Stimulated activated CD4-positive, alpha-beta T cell treated with anti-CD3 and anti-CD28 coated beads, Interleukin-12 subunit alpha, Interleukin-12 subunit beta, amount 100 ng/mL, for 48 hours (primary cell): Measurements from ENCODE around the gene CYP2D6.
"Not testable (repeated sequence)": the region's sequence is repeated elsewhere in the genome, so short reads cannot be mapped to it uniquely, and the experiment has no call there.

Source experiments
- DNase-seq, 3 donors: peaks; one replicate each; pipeline ENCODE4 v3.0.0-alpha.2; 2020; ENCODE audit warnings: low read depth in 2 of 3, low spot score in 1 of 3

Gene CYP2D6

GRCh38 chr22:42130639-42131431 is at the start of gene CYP2D6:
TSS of gene CYP2D6 (minus strand) at chr22:42130810. CDS start at chr22:42130791, 19 bp downstream.
- DNase-seq, result not testable (repeated sequence)

DNA sequence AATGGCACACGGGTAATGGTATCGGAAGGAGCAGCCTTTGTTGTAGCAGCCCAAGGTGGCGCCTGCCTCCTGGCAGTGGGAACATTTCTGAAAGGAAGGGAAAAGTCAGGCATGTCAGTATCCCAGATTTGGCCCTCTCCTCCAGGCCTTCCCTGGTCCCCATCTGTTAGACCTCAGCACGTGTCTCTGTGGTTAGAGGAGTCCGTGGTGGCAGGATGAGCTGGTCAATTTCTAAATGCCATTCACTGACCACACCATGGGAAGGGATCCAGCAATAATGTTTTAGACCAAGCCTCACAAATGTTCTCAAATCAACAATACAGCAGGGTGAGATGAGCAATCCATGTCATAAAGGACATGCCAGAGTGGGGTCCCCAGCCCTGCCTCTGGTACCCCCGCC is 49.0 kb upstream of the CYP2D6 start:
- DNase-seq, result no peak

DNA sequence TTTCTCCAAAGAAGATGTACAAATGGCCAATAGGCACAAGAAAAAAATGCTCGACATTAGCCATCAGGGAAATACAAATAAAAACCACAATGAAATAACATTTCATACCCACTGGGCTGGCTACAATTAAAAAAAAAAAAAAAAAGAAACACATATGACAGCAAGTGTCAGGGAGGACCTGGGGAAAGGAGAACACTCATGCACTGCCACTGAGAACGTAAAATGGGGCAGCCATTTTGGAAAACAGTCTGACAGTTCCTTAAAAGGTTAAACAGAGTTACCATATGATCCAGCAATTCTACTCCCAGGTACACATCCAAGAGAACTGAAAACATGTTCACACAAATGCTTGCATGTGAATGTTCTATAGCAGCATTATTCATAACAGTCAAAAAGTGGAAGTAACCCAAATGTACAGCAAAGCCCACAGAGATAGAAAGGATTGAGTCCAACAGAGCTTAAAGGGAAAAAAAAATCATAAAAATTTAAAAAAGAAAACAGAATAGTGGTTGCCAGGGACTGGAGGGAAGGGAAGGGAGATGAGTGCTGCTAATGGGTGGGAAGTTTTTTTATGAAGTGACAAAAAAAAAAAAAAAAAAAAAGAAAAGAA is 48.4 kb upstream of the CYP2D6 start:
- no peak for DNase-seq

DNA sequence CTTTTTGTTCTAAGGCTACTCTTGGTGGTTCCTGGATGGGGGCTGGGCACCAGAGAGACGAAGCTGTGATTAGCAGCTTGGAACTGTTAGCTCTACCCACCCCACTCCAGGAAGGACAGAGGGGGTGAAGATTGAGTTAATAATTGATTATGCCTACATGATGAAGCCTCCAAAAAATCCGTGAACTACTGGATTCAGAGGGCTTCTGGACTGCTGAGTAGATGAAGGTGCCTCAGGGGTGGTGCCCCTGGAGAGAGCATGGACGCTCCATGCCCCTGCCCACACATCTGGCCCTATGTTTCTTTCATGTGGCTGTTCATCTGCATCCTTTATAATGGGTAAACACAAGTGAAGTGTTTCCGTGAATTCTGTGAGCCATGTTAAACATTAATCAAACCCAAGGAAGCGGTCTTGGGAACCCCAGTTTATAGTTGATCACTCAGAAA is 47.3 kb upstream of the CYP2D6 start:
- no peak for DNase-seq

- no peak for DNase-seq
Measured at GRCh38 chr22:42176255-42176915, 45.8 kb upstream of the CYP2D6 start.

DNA sequence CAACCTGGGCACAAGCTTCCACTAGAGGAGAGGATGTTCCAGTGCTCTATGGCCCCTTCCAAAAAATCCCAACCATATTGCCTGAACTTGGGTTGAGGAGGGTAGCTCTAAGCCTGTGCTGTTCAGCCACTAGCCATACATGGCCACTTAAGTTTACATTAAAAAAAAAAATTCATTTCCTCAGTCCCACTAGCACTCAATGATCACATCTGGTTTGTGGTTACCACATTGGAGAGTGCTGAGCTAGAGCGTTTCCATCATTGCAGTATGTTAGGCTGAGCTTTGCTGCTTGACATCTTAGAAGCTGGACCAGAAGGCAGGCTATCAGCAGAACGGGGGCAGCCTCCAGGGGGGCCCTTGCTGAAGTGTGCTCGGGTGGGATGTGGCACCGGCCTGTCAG is 43.5 kb upstream of the CYP2D6 start:
- DNase-seq, result no peak

DNA sequence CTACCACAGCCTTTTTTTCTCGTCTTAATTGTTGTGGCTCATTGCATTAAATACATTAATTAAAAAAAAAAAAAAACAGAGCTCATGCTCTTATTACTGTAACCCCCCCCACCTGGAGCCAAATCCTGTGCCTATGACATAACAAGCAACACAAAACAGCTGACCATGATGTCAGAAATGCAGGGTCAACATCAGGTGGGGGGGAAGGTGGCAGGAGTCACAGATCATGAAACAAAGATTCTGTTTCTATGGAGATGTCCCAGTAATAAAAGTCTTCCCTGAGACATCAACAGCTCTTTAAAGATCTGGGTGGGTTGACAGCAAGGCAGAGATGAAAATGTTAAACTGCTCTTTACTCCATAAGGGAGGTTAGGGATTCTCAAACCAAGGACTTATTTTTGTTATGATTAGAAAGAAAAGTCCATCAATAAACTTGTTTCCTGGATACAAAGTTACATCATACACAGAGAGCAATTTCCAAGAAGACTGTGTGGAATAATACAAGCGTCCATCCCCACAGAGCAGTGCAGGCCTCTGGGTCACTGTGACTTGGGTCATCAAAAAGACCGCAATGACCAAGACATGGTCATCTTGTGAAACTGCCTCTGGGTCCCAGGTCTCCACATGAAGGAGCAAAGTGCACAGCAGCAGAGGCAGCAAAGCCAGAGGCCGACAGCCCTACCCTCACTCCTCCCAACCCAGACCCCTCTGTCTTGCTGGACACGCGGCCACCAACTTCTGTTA is 42.7 kb upstream of the CYP2D6 start:
- no peak for DNase-seq

DNA sequence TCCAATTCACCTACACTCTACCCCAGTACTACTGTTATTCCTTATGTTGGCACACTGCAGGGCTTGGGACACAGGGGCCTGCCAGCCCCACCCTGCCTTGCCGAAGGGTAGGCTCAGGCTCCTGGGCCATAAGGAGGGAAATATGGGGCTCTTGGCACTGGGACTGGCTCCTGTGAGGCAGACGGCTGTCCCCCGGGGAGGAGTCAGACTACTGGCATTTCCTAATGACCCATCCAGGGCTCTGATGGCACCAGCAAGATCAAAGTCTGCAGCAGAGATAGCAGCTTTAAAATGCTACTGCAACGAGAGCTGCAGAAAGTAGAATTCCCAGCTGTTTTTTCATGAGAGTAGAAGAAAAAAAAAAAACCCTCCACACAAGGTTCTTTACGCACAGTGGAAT is 42.2 kb upstream of the CYP2D6 start:
- DNase-seq, result no peak

DNA sequence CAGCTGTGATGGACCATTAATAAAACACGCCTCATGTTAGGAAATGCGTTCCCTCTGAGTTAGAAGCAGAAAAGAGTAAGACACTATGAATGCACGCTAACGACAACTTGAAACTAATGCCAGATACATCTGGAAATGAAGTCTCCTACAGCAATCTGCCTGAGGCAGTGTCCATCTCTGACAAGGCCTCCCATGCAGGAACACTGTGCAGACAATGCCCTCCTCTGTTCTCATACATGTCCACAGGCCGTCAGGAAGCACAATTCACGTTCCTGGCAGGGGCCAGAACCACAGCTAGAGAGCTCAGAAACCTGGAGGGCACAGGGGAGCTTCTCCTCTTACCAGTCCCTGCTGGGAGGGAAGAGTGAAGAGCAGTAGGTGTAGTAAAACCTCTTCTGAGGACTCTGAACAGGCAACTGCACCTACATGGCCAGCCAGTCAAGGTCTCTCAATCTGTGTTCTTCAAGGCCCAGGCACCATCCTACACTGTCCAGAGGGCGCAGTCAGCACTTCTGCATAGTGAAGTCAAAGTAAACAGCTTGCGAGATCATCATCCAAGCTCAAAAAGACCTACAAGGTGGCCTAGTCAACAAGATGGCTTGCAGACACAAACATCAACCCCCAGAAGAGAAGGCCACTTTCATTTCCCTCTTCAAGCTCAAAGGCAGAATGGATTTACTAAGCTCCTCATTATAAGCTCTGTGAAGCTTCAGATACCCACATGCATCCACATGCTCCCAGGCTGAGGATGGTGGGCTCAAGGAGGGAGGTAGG is 41.5 kb upstream of the CYP2D6 start:
- no peak for DNase-seq

DNA sequence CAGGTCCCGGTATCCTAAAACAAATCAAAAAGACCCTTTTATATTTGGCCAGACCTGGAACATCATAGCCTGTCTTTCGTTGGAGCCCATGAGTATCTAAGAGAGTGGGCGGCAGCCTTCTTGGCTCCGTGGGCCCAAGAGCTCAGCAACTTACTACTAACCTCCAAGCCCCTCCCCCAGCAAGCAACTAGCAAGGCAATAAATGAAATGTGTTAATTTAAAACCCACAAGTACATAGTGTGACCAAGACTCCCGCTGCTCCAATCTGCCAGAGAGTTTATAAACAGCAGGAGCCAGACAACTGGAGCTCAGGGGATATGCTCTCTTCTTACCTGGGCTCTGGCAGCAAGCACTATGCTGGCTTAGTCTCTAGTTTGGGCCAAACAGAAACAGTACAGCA is 40.8 kb upstream of the CYP2D6 start:
- DNase-seq, result no peak

DNA sequence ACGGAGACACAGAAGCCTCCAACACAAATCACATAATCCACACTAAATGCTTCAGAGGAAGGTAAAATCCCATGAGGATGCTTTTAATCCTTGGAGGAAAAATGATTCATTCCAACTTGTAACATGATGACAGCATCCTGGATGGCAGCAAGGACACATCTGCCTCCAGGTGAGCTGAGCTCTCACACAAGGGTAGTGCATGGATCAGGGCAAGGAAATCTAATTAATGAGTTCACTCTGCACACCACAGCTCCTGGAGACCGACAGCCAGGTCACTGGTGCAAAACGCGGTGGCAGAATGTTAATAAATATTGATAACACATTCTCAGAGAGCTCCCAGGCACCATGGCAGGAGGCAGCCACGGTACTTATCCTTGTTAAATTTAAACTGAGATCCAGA is 40.3 kb upstream of the CYP2D6 start:
- DNase-seq, result no peak

- peak; percentile 42 to 68 (median 61) for DNase-seq
Measured at GRCh38 chr22:42169055-42169469, 38.5 kb upstream of the CYP2D6 start.

DNA sequence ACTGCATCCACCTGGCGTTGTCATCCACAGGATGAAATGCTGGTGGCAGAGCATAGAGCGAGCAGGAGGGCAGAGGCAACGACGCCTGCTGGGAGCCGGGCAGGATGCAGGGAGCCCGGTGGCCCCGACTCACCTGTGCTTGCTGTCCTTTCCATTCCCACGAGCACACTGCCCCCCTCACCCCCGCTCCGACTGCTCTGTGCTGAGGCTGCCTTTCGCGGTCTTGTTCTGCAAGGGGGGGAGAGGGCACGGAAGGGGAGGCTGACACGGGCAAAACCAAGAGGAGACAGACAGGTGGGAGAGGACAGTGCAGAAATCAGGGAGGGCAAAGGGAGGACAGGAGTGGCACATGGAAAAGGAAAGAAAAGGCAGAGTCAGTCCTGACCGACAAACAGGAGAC is 37.9 kb upstream of the CYP2D6 start:
- DNase-seq, result no peak

- DNase-seq, result no peak
Measured at GRCh38 chr22:42167066-42167465, 36.5 kb upstream of the CYP2D6 start.

DNA sequence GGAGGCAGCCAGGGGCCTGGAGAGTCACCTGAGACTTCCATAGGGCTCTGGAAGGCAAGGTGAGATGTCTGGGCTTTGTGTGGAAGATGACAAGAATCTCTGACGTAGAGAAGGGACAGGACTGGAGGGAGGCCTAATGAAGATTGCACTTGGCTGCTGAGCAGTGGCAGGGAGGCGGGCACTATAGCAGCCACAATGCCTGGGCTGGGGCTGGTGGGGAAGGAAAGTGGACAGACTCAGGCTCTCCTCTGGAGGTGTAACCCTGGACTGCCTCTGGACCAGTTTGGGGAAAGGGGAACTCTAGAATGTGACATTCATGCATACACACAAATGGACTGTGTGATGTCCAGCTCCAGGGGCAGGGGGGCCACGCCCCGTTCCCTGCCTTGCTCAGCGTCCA is 34.3 kb upstream of the CYP2D6 start:
- no peak for DNase-seq

- no peak for DNase-seq
Measured at GRCh38 chr22:42163515-42163914, 32.9 kb upstream of the CYP2D6 start.

- no peak for DNase-seq
Measured at GRCh38 chr22:42162728-42163489, 32.3 kb upstream of the CYP2D6 start.

GRCh38 chr22:42160830-42161696 is 30.5 kb upstream of the CYP2D6 start:
- DNase-seq, result no peak

DNA sequence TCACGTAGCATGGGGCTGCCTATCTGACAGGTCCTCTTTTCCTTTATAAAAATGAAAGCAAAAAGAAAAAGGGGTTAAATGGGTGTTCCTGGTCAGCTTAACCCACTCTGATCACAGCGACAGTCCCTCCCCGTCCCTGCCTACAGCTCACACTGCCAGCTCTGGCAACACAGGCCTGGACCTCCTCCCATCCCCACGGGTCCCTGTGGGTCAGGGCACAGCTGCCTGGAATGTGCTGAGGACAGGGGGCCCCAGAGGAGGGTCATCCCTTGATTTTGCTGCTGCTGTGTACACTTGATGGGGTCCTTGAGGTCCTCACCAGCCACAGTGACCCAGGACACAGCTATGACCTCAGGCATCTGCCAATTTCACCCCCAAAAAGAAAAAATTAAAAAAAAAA is 29.6 kb upstream of the CYP2D6 start:
- DNase-seq, result no peak
